Measurements from ENCODE around the gene HACD4.
A peak's percentile ranks its signal among the peaks of the same experiment; 100 is the strongest.
"Not testable (repeated sequence)": the region's sequence is repeated elsewhere in the genome, so short reads cannot be mapped to it uniquely, and the experiment has no call there.

Gene HACD4

GRCh38 chr9:21015995-21016394 is 15.4 kb downstream of the HACD4 start:
- DNase-seq = no peak

GRCh38 chr9:21015129-21015815 is 16.2 kb downstream of the HACD4 start:
- DNase-seq = no peak

GRCh38 chr9:21002040-21002439 is 29.4 kb downstream of the HACD4 start:
- peak in 1 of 2 donors; percentile 34 for DNase-seq

- DNase-seq = peak in 1 of 2 donors; percentile 50
These were observed 29.9 kb downstream of the HACD4 start for GRCh38 chr9:21001581-21001980.

GRCh38 chr9:20997503-20998076 is 33.9 kb downstream of the HACD4 start:
- no peak for DNase-seq

GRCh38 chr9:20996809-20997208 is 34.6 kb downstream of the HACD4 start:
- DNase-seq = no peak

- DNase-seq = no peak
These were observed 35.8 kb downstream of the HACD4 start for GRCh38 chr9:20995616-20996015.

GRCh38 chr9:20994486-20994885 is 37.0 kb downstream of the HACD4 start:
- DNase-seq = no peak

GRCh38 chr9:20990867-20991266 is 40.6 kb downstream of the HACD4 start:
- DNase-seq = peak in 1 of 2 donors; percentile 24

- peak in 1 of 2 donors; percentile 12 for DNase-seq
These were observed 41.5 kb downstream of the HACD4 start for GRCh38 chr9:20989923-20990341.

- DNase-seq = no peak
These were observed 42.6 kb downstream of the HACD4 start for GRCh38 chr9:20988671-20989315.

- DNase-seq = no peak
These were observed 43.4 kb downstream of the HACD4 start for GRCh38 chr9:20988061-20988460.

- DNase-seq = no peak
These were observed 43.9 kb downstream of the HACD4 start for GRCh38 chr9:20987521-20987920.

GRCh38 chr9:20985851-20986600 is 45.4 kb downstream of the HACD4 start:
- no peak for DNase-seq

- DNase-seq = no peak
These were observed 46.9 kb downstream of the HACD4 start for GRCh38 chr9:20984506-20984905.

- DNase-seq = no peak
These were observed 50.0 kb downstream of the HACD4 start for GRCh38 chr9:20981486-20981885.

- no peak for DNase-seq
These were observed 50.5 kb downstream of the HACD4 start for GRCh38 chr9:20980832-20981455.

- DNase-seq = no peak
These were observed 53.2 kb downstream of the HACD4 start for GRCh38 chr9:20978249-20978648.

GRCh38 chr9:20974191-20974938 is 57.1 kb downstream of the HACD4 start:
- DNase-seq = not testable (repeated sequence)

GRCh38 chr9:20973246-20973947 is 58.0 kb downstream of the HACD4 start:
- not testable (repeated sequence) for DNase-seq

- DNase-seq = no peak
These were observed 58.8 kb downstream of the HACD4 start for GRCh38 chr9:20972684-20973083.
